CD14-positive monocyte (primary cell): Measurements from ENCODE around the gene ADAMTS13. TPM values are rescaled to one million over a fixed set of nuclear protein-coding genes. Genes with fewer than 3 reads are reported as not detected.
A peak's percentile ranks its signal among the peaks of the same experiment; 100 is the strongest.

Experiments used
- DNase-seq, 3 donors: peaks; one replicate each; pipeline ENCODE4 v3.0.0-alpha.2; 2011 to 2022
- H2AFZ ChIP-seq: 2 replicates; pipeline ENCODE4 v1.6.0; 2012; ENCODE audit warnings: mild to moderate bottlenecking, low read depth, low read length, inconsistent platforms; ENCODE audit not compliant: insufficient read depth, poor library complexity, severe bottlenecking
- H3K27ac ChIP-seq, 2 donors: 1 replicate in 1 of 2; 2 replicates in 1 of 2; pipeline ENCODE4 v1.5.1; 2012 to 2013; ENCODE audit warnings: low read length in 2 of 2, control low read depth in 1 of 2, inconsistent platforms in 1 of 2, low read depth in 1 of 2, mild to moderate bottlenecking in 1 of 2
- H3K27me3 ChIP-seq, 2 donors: one replicate each; pipeline versions ENCODE4 v1.6.0 to v1.6.1; 2011 to 2013; ENCODE audit warnings: low read length in 2 of 2; ENCODE audit not compliant: control insufficient read depth in 2 of 2, insufficient read depth in 2 of 2
- H3K36me3 ChIP-seq, 2 donors: replicated peaks in 1 of 2; 1 replicate in 1 of 2; 2 replicates in 1 of 2; pipeline versions ENCODE4 v1.5.1 to v1.6.1; 2012 to 2013; ENCODE audit warnings: low read length in 2 of 2, control low read depth in 1 of 2, inconsistent platforms in 1 of 2, mild to moderate bottlenecking in 1 of 2; ENCODE audit not compliant: insufficient read depth in 2 of 2, control insufficient read depth in 1 of 2
- H3K4me1 ChIP-seq, 2 donors: 1 replicate in 1 of 2; 2 replicates in 1 of 2; pipeline versions ENCODE4 v1.5.1 to v1.6.1; 2012 to 2013; ENCODE audit warnings: low read length in 2 of 2, control low read depth in 1 of 2, inconsistent platforms in 1 of 2, mild to moderate bottlenecking in 1 of 2, moderate library complexity in 1 of 2; ENCODE audit not compliant: insufficient read depth in 2 of 2, control insufficient read depth in 1 of 2
- H3K4me2 ChIP-seq: replicated peaks from 2 replicates; pipeline ENCODE3; 2012; ENCODE audit warnings: low read length, moderate library complexity, mild to moderate bottlenecking; ENCODE audit not compliant: poor library complexity, severe bottlenecking; ENCODE audit errors: extremely low read depth
- H3K4me3 ChIP-seq, 3 experiments: fragments of 200-600 bp in 1 of 3; sonication (generic) in 1 of 3; replicated peaks in 1 of 3; 1 replicate in 2 of 3; 2 replicates in 1 of 3; pipeline ENCODE4 v1.5.1; 2011 to 2013; ENCODE audit warnings: low read length in 3 of 3, mild to moderate bottlenecking in 3 of 3, control low read depth in 2 of 3, low read depth in 2 of 3, inconsistent platforms in 1 of 3, moderate library complexity in 1 of 3
- H3K79me2 ChIP-seq: 2 replicates; pipeline ENCODE4 v1.6.0; 2012; ENCODE audit warnings: mild to moderate bottlenecking, control low read depth, inconsistent platforms, low read length, moderate library complexity; ENCODE audit not compliant: insufficient read depth
- H3K9ac ChIP-seq: 2 replicates; pipeline ENCODE4 v1.6.0; 2017; ENCODE audit warnings: low read length, mild to moderate bottlenecking; ENCODE audit not compliant: insufficient read depth, poor library complexity, severe bottlenecking
- H3K9me3 ChIP-seq, 2 donors: replicated peaks in 1 of 2; 1 replicate in 1 of 2; 2 replicates in 1 of 2; pipeline versions ENCODE4 v1.5.1 to v1.6.1; 2012 to 2013; ENCODE audit warnings: low read length in 2 of 2, control low read depth in 1 of 2; ENCODE audit not compliant: control insufficient read depth in 1 of 2, insufficient read depth in 1 of 2
- H4K20me1 ChIP-seq: 2 replicates; pipeline ENCODE4 v1.6.0; 2012; ENCODE audit warnings: mild to moderate bottlenecking, low read length, control low read depth, moderate library complexity; ENCODE audit not compliant: insufficient read depth
- H3K27ac Mint-ChIP-seq, 7 donors: one replicate each; pipeline ENCODE4 v1.8.0; 2020; ENCODE audit warnings: mild to moderate bottlenecking in 7 of 7, mixed read lengths in 7 of 7, moderate library complexity in 6 of 7, inconsistent platforms in 2 of 7
- H3K27me3 Mint-ChIP-seq, 3 donors: one replicate each; pipeline ENCODE4 v1.8.0; 2021 to 2022; ENCODE audit warnings: low read depth in 3 of 3, mild to moderate bottlenecking in 3 of 3, mixed read lengths in 3 of 3, moderate library complexity in 3 of 3, inconsistent platforms in 1 of 3
- H3K36me3 Mint-ChIP-seq, 2 donors: one replicate each; pipeline ENCODE4 v1.8.0; 2020; ENCODE audit warnings: mixed read lengths in 2 of 2, inconsistent platforms in 1 of 2, mild to moderate bottlenecking in 1 of 2
- H3K4me1 Mint-ChIP-seq: one replicate; pipeline ENCODE4 v1.8.0; 2020; ENCODE audit warnings: mild to moderate bottlenecking, mixed read lengths
- H3K4me3 Mint-ChIP-seq, 2 donors: one replicate each; pipeline ENCODE4 v1.8.0; 2020; ENCODE audit warnings: mild to moderate bottlenecking in 2 of 2, mixed read lengths in 2 of 2, moderate library complexity in 1 of 2
- H3K9me3 Mint-ChIP-seq, 7 donors: one replicate each; pipeline ENCODE4 v1.8.0; 2020 to 2022; ENCODE audit warnings: mixed read lengths in 7 of 7, mild to moderate bottlenecking in 6 of 7, moderate library complexity in 6 of 7, inconsistent platforms in 2 of 7
- CTCF ChIP-seq: fragments of 200-600 bp; IDR thresholded peaks from one replicate; pipeline ENCODE4 v1.8.0; 2022; ENCODE audit warnings: antibody characterized with exemption, mild to moderate bottlenecking
- WGBS: methylation state at CpG from one replicate; pipeline ENCODE4 v1.1.5; 2013; ENCODE audit warnings: missing lambda C conversion rate; ENCODE audit not compliant: insufficient coverage; 5-methylcytosine and 5-hydroxymethylcytosine counted together
- intact Hi-C, 2 donors: fragments of 100-400 bp; cut with micrococcal nuclease; formaldehyde crosslinking; loops; one replicate each; pipeline versions ENCODE4 v1.15.0 to v1.15.1; 2023
- polyA plus RNA-seq, 3 donors: library from polyadenylated mRNA; depleted of rRNA in 1 of 3; unstranded in 2 of 3; stranded (reverse) in 1 of 3; fragments of 300-500 nt in 2 of 3; fragments of >200 nt in 1 of 3; fragmentation: Illumina TruSeq in 2 of 3; gene quantifications; 1 replicate in 2 of 3; 2 replicates in 1 of 3; pipeline ENCODE4 v1.2.3, GENCODE V29; 2012 to 2021

ADAMTS13 gene
- polyA plus RNA-seq, 3 donors: 0.77 TPM; not detected in 2

- DNase-seq: no peak
- intact Hi-C loops: loop anchor here in 1 of 2 donors (10.0 kb wide), 1 partner anchor 173 kb away; no protein-coding TSS in a partner anchor
- Histone ChIP-seq H3K27ac (no peak overlapping the region), H3K36me3 (peaks cover 84 to 94% of the 10 kb centered on the region in 2 donors), H3K27me3 (no peaks in the 10 kb centered on the region), H3K9me3 (no peaks in the 10 kb centered on the region), H3K9ac (no peak overlapping the region), H4K20me1 (peaks cover 6% of the 10 kb centered on the region), H2AFZ (no peak overlapping the region), H3K4me3 (no peak overlapping the region), H3K4me2 (no peak overlapping the region), H3K4me1 (no peaks in the 10 kb centered on the region), H3K79me2 (no peaks in the 10 kb centered on the region)
- peaks cover 0 to 3% (median 3%) of the 10 kb centered on the region in 3 donors for H3K27me3 Mint-ChIP-seq
- no peaks in the 10 kb centered on the region for H3K4me1 Mint-ChIP-seq
- no peak for TF ChIP-seq CTCF
- 83% methylated on average over 1 of the region's 1 CpG for WGBS
- H3K36me3 Mint-ChIP-seq: peaks cover 72 to 88% of the 10 kb centered on the region in 2 donors
- H3K4me3 Mint-ChIP-seq: no peak overlapping the region
- no peaks in the 10 kb centered on the region for H3K9me3 Mint-ChIP-seq
- peak overlapping the region in 1 of 7 donors; percentile 36 for H3K27ac Mint-ChIP-seq
Measured at GRCh38 chr9:133408042-133408441, 14.1 kb upstream of the ADAMTS13 start.

- Histone ChIP-seq H3K79me2 (peaks cover 38% of the 10 kb centered on the region), H3K4me2 (no peak overlapping the region), H3K36me3 (peaks cover 43 to 57% of the 10 kb centered on the region in 2 donors), H4K20me1 (peaks cover 27% of the 10 kb centered on the region), H3K4me3 (no peak overlapping the region), H3K27ac (no peak overlapping the region), H3K27me3 (no peaks in the 10 kb centered on the region), H3K4me1 (peaks cover 21 to 26% of the 10 kb centered on the region in 2 donors), H3K9ac (no peak overlapping the region), H2AFZ (no peak overlapping the region), H3K9me3 (no peaks in the 10 kb centered on the region)
- peaks cover 47 to 55% of the 10 kb centered on the region in 2 donors for H3K36me3 Mint-ChIP-seq
- H3K27ac Mint-ChIP-seq: no peak overlapping the region
- H3K4me3 Mint-ChIP-seq: no peak overlapping the region
- no CpG with 5 or more reads among the region's 1 CpG for WGBS
- intact Hi-C loops: loop anchor here (5.0 kb wide), 2 partner anchors 62 to 78 kb away; partner anchors contain the start of genes SLC2A6 (in 1 of the 2) and SURF6 (in 1 of the 2)
- H3K27me3 Mint-ChIP-seq: peaks cover 1 to 4% (median 2%) of the 10 kb centered on the region in 3 donors
- TF ChIP-seq CTCF: no peak
- peaks cover 0 to 8% (median 0%) of the 10 kb centered on the region in 7 donors for H3K9me3 Mint-ChIP-seq
- no peak for DNase-seq
- H3K4me1 Mint-ChIP-seq: peaks cover 32% of the 10 kb centered on the region
Measured at GRCh38 chr9:133415170-133415569, 7.0 kb upstream of the ADAMTS13 start.
